SK-N-MC (cell line): ENCODE data around the gene GATAD2A.
A peak's percentile ranks its signal among the peaks of the same experiment; 100 is the strongest.

Experiments
- DNase-seq: peaks from one replicate; pipeline ENCODE4 v3.0.0-alpha.2; 2011; ENCODE audit warnings: low read depth, low spot score
- H3K27ac ChIP-seq: fragments of 200-600 bp; sonication (generic); 2 replicates; pipeline ENCODE4 v1.5.1; 2016; ENCODE audit warnings: mixed run types
- H3K36me3 ChIP-seq: fragments of 200-600 bp; sonication (generic); 2 replicates; pipeline ENCODE4 v1.6.1; 2017; ENCODE audit warnings: antibody characterized with exemption, low read length, mixed read lengths; ENCODE audit not compliant: insufficient read depth
- H3K4me3 ChIP-seq: fragments of 200-600 bp; sonication (generic); 2 replicates; pipeline ENCODE4 v1.5.1; 2016
- H3K9ac ChIP-seq: fragments of 200-600 bp; sonication (generic); 2 replicates; pipeline ENCODE4 v1.8.0; 2017; ENCODE audit warnings: mixed run types, mixed read lengths; ENCODE audit not compliant: insufficient read length
- H3K9me3 ChIP-seq: fragments of 200-600 bp; sonication (generic); 2 replicates; pipeline ENCODE4 v1.6.1; 2017; ENCODE audit warnings: low read depth, mild to moderate bottlenecking, antibody characterized with exemption, low read length, moderate library complexity, mixed read lengths
- EZH2 ChIP-seq: fragments of 200-600 bp; sonication (generic); IDR thresholded peaks from one replicate; pipeline ENCODE4 v1.6.1; 2017; ENCODE audit warnings: antibody characterized with exemption
- FOXP2 ChIP-seq: optimal IDR thresholded peaks from 2 replicates; pipeline ENCODE3; 2011; ENCODE audit warnings: mild to moderate bottlenecking, moderate library complexity; ENCODE audit not compliant: insufficient read depth; ENCODE audit errors: extremely low read length, control extremely low read depth
- POLR2AphosphoS5 ChIP-seq: IDR thresholded peaks from 2 replicates; pipeline ENCODE4 v1.6.1; 2012; ENCODE audit warnings: mild to moderate bottlenecking, low read depth, low read length, borderline replicate concordance

Gene GATAD2A

DNA sequence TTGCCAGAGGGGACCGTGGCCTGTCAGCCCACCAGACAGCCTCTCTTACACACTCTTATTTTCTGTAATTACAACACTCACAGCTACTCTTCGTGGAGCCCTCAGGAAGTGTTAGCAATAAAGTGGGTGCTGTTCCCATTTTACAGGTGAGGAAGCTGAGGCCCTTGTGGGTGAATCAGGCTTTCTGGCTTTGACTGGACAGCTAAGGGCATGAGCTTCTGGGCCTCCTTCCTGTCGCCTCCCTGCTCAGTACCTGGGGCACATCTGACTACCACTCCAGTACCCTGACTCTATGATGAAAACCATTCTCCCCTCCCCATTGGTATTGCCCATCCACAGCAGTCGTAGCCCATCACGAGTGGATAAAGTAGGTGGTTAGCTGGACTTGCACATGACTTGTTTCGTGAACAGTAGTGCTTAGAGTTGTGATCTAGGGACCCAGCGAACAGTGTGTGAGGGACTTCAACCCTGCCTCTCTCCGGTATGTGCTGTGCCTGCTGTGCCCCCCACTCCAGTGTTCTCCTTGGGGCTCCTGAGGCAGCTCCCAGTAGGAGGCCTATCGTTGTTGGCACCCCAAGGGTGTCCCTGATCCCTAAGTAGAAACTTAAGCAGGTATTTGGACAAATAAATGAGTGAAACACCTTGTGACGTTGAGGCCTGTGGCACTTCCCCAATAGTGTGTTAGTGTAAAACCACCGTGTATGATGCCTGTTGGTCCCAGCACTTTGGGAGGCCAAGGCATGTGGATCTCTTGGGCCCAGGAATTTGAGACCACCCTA lies 38.6 kb downstream of the GATAD2A start:
- TF ChIP-seq POLR2AphosphoS5 = no peak
- Histone ChIP-seq H3K9ac (no peak overlapping the region), H3K36me3 (0 out of 2 replicates have a peak, but pooled peaks cover 7% of the 10 kb centered on the region), H3K9me3 (no peaks in the 10 kb centered on the region), H3K4me3 (no peak overlapping the region), H3K27ac (0 out of 2 replicates have a peak overlapping the region, but pooled peaks have one; percentile 25)
- no peak for DNase-seq

DNA sequence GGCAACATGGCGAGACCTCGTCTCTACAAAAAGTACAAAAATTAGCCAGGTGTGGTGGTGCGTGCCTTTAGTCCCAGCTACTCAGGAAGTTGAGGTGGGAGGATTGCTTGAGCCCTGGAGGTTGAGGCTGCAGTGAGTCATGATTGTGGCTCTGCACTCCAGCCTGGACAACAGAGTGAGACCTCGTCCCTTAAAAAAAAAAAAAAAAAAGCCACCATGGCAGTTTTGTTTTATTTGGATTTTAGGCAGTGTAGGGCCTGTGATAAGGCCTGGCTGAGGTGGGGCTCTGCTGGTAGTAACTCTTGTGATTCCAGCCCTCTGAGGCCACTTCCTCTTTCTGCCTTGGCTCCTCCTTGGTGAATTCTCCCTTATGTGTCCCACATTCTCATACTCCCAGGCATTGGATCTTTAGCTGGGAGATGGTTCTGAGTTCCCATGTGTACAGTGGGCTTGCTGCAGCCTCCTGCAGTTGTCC lies 39.2 kb downstream of the GATAD2A start:
- H3K4me3 ChIP-seq = no peak overlapping the region
- no peak overlapping the region for H3K27ac ChIP-seq
- H3K9me3 ChIP-seq = no peaks in the 10 kb centered on the region
- TF ChIP-seq EZH2 (no peak), FOXP2 (no peak), POLR2AphosphoS5 (no peak)
- no peak for DNase-seq
- 0 out of 2 replicates have a peak, but pooled peaks cover 7% of the 10 kb centered on the region for H3K36me3 ChIP-seq
- no peak overlapping the region for H3K9ac ChIP-seq

DNA sequence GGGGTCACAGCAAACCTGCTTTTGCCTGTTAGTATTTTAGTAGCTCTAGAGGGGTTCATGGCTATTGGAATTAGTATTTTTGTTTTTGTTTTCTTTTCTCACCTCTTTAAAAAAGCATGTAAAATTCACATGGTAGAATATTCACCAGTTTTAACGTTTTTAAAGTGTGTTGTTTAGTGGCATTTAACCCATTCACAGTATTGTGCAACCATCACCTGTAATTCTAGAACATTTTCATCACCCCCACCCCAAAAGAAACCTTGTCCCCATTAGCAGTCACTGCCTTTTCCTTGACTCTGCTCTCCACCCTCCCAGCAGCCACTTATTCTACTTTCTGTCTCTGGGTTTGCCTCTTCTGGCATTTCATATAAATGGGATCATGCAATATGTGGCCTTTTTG lies 39.8 kb downstream of the GATAD2A start:
- no peak for DNase-seq
- Histone ChIP-seq H3K9me3 (no peaks in the 10 kb centered on the region), H3K36me3 (0 out of 2 replicates have a peak, but pooled peaks cover 7% of the 10 kb centered on the region), H3K9ac (no peak overlapping the region), H3K27ac (no peak overlapping the region), H3K4me3 (no peak overlapping the region)
- TF ChIP-seq EZH2 = no peak
- TF ChIP-seq POLR2AphosphoS5 = no peak
- no peak for TF ChIP-seq FOXP2

DNA sequence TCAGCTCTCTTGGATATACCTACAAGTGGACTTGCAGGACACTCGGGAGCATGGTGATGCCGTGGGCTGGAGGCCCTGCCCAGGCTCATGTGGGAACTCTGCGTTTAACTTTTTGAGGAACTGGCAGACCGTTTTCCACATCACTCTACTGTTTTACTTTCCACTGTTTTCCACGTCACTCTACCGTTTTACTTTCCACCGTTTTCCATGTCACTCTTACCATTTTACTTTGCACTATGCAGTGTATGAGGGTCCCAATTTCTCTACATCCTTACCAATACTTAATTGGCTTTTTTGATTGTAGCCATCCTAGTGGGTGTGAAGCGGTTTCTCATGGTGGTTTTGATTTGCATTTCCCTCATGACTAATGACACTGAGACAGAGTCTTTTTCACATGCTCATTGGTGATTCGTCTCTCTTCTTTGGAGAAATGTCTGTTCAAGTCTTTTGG lies 40.5 kb downstream of the GATAD2A start:
- H3K4me3 ChIP-seq = no peak overlapping the region
- no peak for TF ChIP-seq POLR2AphosphoS5
- H3K9ac ChIP-seq = no peak overlapping the region
- no peaks in the 10 kb centered on the region for H3K9me3 ChIP-seq
- H3K36me3 ChIP-seq = 0 out of 2 replicates have a peak, but pooled peaks cover 7% of the 10 kb centered on the region
- no peak overlapping the region for H3K27ac ChIP-seq
- no peak for DNase-seq

DNA sequence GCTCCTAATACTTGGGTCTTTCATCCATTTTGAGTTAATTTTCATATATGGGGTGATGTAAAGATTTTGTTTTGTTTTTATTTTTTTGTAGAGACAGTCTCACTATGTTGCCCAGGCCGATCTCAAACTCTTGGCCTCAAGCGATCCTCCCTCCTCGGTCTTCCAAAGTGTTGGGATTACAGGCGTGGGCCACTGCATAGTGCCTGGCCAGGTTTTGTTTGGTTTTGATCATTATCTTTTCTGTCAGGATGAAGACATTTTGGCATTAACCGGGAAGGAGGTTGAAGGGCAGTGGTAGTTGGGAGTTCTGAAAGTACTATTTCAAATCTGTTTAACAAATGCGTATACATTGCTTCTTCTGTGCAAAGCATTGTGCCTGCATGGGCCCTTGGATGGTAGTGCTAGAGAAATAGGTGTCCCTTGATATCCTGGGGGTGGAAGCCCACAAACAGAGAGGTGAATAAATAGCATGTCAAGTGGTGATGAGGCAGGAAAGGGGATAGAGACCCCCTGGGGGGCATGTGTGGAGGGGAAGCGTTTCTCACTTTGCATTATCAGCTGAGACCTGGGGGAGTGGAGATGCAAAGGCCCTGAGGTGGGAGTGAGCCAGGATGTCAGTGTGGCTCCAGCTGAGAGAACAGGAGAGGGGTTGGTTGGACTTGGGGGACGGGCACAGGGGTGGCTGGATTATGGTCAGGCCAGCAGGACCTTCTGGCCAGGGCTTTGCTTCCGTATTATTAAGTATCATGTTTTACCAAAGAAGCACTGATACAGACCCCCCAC lies 41.4 kb downstream of the GATAD2A start:
- Histone ChIP-seq H3K4me3 (no peak overlapping the region), H3K27ac (no peak overlapping the region), H3K9ac (no peak overlapping the region), H3K9me3 (no peaks in the 10 kb centered on the region), H3K36me3 (0 out of 2 replicates have a peak, but pooled peaks cover 7% of the 10 kb centered on the region)
- TF ChIP-seq FOXP2 = no peak
- TF ChIP-seq POLR2AphosphoS5 = no peak
- TF ChIP-seq EZH2 = no peak
- DNase-seq = no peak

DNA sequence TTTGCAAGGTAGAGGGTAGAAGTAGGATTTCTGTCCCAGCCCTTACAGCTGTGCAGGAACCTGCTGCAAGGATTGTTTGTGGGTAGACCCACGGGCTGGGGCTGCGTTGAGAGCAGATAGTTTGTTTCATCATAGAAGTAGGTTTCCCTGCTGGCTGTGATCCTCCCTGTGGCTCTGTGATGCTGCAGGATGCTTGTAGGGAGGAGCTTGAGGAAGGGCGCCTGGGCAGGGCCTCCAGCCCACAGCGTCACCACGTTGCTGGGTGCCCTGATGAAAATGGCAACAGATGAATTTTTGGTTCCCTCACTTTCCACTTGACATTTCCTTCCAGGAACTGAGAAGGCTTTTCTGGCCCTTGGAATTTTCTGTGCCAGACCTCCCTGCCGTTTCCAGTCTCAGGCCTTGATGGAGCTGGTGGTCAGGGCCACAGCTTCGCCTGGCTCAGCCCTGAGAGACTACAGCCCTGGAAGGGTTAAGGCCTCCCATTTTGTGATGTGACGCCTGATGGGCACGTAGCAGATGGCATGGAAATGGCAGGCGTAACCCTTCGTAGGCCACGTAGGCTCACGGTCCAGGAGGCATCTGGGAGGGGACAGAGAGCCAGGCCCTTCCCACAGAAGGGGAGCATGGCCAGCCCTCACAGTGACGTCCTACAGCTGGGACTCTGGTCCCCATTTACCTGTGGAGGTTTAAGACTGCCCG lies 42.2 kb downstream of the GATAD2A start:
- no peak overlapping the region for H3K27ac ChIP-seq
- no peak for DNase-seq
- H3K9ac ChIP-seq = no peak overlapping the region
- H3K4me3 ChIP-seq = no peak overlapping the region
- H3K36me3 ChIP-seq = 0 out of 2 replicates have a peak, but pooled peaks cover 7% of the 10 kb centered on the region
- H3K9me3 ChIP-seq = no peaks in the 10 kb centered on the region
- TF ChIP-seq POLR2AphosphoS5 = no peak
- no peak for TF ChIP-seq FOXP2
- no peak for TF ChIP-seq EZH2

DNA sequence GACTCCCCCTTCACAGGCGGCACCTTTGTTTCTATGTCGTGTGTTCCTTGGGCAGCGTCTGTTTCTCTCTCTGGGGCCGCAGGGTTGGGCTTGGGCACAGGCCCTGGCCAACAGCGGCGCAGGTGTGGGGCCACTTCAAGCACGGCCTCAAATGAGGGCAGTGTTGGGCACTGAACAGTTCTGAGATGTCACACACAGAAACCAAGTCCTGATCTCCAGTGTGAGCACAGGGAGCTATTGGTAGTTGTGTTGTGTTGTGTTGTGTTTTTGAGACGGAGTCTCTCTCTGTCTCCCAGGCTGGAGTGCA lies 42.7 kb downstream of the GATAD2A start:
- H3K27ac ChIP-seq = no peak overlapping the region
- DNase-seq = no peak
- H3K36me3 ChIP-seq = 0 out of 2 replicates have a peak, but pooled peaks cover 7% of the 10 kb centered on the region
- H3K4me3 ChIP-seq = no peak overlapping the region
- H3K9ac ChIP-seq = no peak overlapping the region
- H3K9me3 ChIP-seq = no peaks in the 10 kb centered on the region
- TF ChIP-seq POLR2AphosphoS5 (no peak), EZH2 (no peak), FOXP2 (no peak)
